Measurements from ENCODE around the gene CATSPERB. TPM values are rescaled to one million over a fixed set of nuclear protein-coding genes. Genes with fewer than 3 reads are reported as not detected.

The CATSPERB gene
- polyA plus RNA-seq, 1 donor (not counting 4 experiments of a cell fraction or from before 2014, with no cell fraction given) = 1.1 TPM

- H3K9me3 ChIP-seq (ENCODE audit: control insufficient read depth, low read depth, low read length) = no peaks in the 10 kb centered on the region
- no peaks in the 10 kb centered on the region for H3K9me1 ChIP-seq (ENCODE audit: control insufficient read depth, extremely low read depth, insufficient read depth, low read length)
- peaks cover 3% of the 10 kb centered on the region for H3K4me1 ChIP-seq (ENCODE audit: control insufficient read depth, extremely low read depth, insufficient read depth, low read length)
- no peak overlapping the region for H2AFZ ChIP-seq (ENCODE audit: control insufficient read depth, low read length)
- no peak overlapping the region for H3K27ac ChIP-seq (ENCODE audit: control insufficient read depth, insufficient read depth, low read length)
- no peak overlapping the region for H3K4me3 ChIP-seq (ENCODE audit: control insufficient read depth in 2 of 3, extremely low read depth in 1 of 3, insufficient read depth in 2 of 3, low read depth in 1 of 3, low read length in 3 of 3)
- dilution Hi-C loops (cut with MboI; ENCODE audit: extremely low pct_ligation_motif_present, low sequenced_read_pairs) = no loop called here
- no peaks in the 10 kb centered on the region for H4K20me1 ChIP-seq (ENCODE audit: control insufficient read depth, extremely low read depth, insufficient read depth, low read length)
- H3K4me2 ChIP-seq (ENCODE audit: control insufficient read depth, extremely low read depth, insufficient read depth, low read depth, low read length) = no peak overlapping the region
- no peak for TF ChIP-seq CTCF (optimal IDR thresholded peaks at IDR 0.05 in 1 of 3, IDR thresholded peaks at IDR 0.05 in 1 of 3, conservative IDR thresholded peaks at IDR 0.05 in 1 of 3; ENCODE audit: extremely low read depth in 1 of 3, insufficient read depth in 2 of 3, low read length in 3 of 3)
- no peak for TF ChIP-seq EZH2 (IDR thresholded peaks at IDR 0.05; ENCODE audit: low read length)
- H3K79me2 ChIP-seq (ENCODE audit: control insufficient read depth, insufficient read depth, low read length) = no peaks in the 10 kb centered on the region
- no peak for FAIRE-seq
- H3K9ac ChIP-seq (ENCODE audit: control insufficient read depth, extremely low read depth, insufficient read depth, low read length) = no peak overlapping the region
- no peaks in the 10 kb centered on the region for H3K36me3 ChIP-seq (ENCODE audit: control insufficient read depth in 2 of 2, extremely low read depth in 1 of 2, insufficient read depth in 2 of 2, low read length in 2 of 2)
- H3K27me3 ChIP-seq (ENCODE audit: control insufficient read depth, extremely low read depth, insufficient read depth, low read length) = peaks cover 11% of the 10 kb centered on the region
- no peak for DNase-seq (ENCODE audit: low read depth, low spot score)
Observed at GRCh38 chr14:91570021-91570420, 161.9 kb downstream of the CATSPERB start.

- no peak overlapping the region for H3K4me3 ChIP-seq (ENCODE audit: control insufficient read depth in 2 of 3, extremely low read depth in 1 of 3, insufficient read depth in 2 of 3, low read depth in 1 of 3, low read length in 3 of 3)
- peaks cover 4% of the 10 kb centered on the region for H3K27me3 ChIP-seq (ENCODE audit: control insufficient read depth, extremely low read depth, insufficient read depth, low read length)
- H3K27ac ChIP-seq (ENCODE audit: control insufficient read depth, insufficient read depth, low read length) = no peak overlapping the region
- no peak overlapping the region for H3K9ac ChIP-seq (ENCODE audit: control insufficient read depth, extremely low read depth, insufficient read depth, low read length)
- no peaks in the 10 kb centered on the region for H3K79me2 ChIP-seq (ENCODE audit: control insufficient read depth, insufficient read depth, low read length)
- no peak overlapping the region for H3K4me2 ChIP-seq (ENCODE audit: control insufficient read depth, extremely low read depth, insufficient read depth, low read depth, low read length)
- no peaks in the 10 kb centered on the region for H3K36me3 ChIP-seq (ENCODE audit: control insufficient read depth in 2 of 2, extremely low read depth in 1 of 2, insufficient read depth in 2 of 2, low read length in 2 of 2)
- no peak for DNase-seq (ENCODE audit: low read depth, low spot score)
- H3K9me1 ChIP-seq (ENCODE audit: control insufficient read depth, extremely low read depth, insufficient read depth, low read length) = no peaks in the 10 kb centered on the region
- H4K20me1 ChIP-seq (ENCODE audit: control insufficient read depth, extremely low read depth, insufficient read depth, low read length) = no peaks in the 10 kb centered on the region
- H3K9me3 ChIP-seq (ENCODE audit: control insufficient read depth, low read depth, low read length) = no peaks in the 10 kb centered on the region
- no peak for TF ChIP-seq EZH2 (IDR thresholded peaks at IDR 0.05; ENCODE audit: low read length)
- TF ChIP-seq CTCF (optimal IDR thresholded peaks at IDR 0.05 in 1 of 3, IDR thresholded peaks at IDR 0.05 in 1 of 3, conservative IDR thresholded peaks at IDR 0.05 in 1 of 3; ENCODE audit: extremely low read depth in 1 of 3, insufficient read depth in 2 of 3, low read length in 3 of 3) = no peak
- FAIRE-seq = no peak
- H3K4me1 ChIP-seq (ENCODE audit: control insufficient read depth, extremely low read depth, insufficient read depth, low read length) = peaks cover under 1% of the 10 kb centered on the region
- H2AFZ ChIP-seq (ENCODE audit: control insufficient read depth, low read length) = no peak overlapping the region
- dilution Hi-C loops (cut with MboI; ENCODE audit: extremely low pct_ligation_motif_present, low sequenced_read_pairs) = no loop called here
Observed at GRCh38 chr14:91569301-91569700, 162.6 kb downstream of the CATSPERB start.

Measured in keratinocyte (primary cell).